ENCODE data around the gene PTGDR. TPM values are rescaled to one million over a fixed set of nuclear protein-coding genes. Genes with fewer than 3 reads are reported as not detected.
A peak's percentile ranks its signal among the peaks of the same experiment; 100 is the strongest.

The PTGDR gene
- total RNA-seq, 1 donor from 2014 or later: not detected

DNA sequence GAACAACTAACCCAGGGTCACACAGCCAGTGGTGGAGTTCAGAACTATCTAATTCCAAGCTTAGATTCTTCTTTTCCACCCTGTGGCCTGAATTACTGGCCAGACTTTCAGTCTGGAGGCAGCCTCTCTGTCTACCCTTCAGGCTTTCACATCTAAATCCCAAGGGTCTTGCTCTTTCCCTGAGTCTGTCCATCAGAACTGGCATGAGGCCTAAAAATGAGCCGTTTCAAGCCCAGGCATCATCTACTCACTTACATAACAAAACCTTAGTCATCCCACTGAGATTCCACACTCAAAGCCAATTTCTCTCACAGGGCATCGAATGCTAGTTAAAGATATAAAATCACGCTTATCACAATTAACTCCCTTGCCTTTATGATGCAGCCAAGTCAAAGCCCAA, 1.3 kb upstream of the PTGDR start:
- no peak for DNase-seq (ENCODE audit: low read depth)
- H3K27me3 ChIP-seq (ENCODE audit: control insufficient read depth, insufficient read depth, low read length): peaks cover 31% of the 10 kb centered on the region

DNA sequence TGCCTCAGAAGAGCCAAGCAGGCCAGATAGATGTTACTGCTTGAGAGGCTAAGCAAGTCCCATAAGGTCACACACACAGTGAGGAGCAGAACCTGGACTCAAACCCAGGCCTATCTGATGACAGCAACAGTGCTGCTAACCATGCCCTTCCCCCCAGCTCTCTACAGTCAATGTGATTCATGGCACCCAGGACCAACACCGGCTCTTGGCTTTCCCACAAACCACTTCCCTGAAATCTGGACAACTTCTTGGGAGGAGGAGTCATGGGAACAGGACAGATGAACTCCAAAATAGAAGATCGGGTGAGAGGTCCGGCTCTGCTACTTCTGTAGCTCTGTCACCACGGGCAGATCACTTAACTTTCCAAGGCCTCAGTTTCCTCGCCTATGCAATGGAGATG, 716 bp upstream of the PTGDR start:
- TF ChIP-seq, protein P1, sequence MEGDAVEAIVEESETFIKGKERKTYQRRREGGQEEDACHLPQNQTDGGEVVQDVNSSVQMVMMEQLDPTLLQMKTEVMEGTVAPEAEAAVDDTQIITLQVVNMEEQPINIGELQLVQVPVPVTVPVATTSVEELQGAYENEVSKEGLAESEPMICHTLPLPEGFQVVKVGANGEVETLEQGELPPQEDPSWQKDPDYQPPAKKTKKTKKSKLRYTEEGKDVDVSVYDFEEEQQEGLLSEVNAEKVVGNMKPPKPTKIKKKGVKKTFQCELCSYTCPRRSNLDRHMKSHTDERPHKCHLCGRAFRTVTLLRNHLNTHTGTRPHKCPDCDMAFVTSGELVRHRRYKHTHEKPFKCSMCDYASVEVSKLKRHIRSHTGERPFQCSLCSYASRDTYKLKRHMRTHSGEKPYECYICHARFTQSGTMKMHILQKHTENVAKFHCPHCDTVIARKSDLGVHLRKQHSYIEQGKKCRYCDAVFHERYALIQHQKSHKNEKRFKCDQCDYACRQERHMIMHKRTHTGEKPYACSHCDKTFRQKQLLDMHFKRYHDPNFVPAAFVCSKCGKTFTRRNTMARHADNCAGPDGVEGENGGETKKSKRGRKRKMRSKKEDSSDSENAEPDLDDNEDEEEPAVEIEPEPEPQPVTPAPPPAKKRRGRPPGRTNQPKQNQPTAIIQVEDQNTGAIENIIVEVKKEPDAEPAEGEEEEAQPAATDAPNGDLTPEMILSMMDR (IDR thresholded peaks at IDR 0.05; ENCODE audit: insufficient read depth, low read length, poor library complexity, severe bottlenecking): no peak
- Histone ChIP-seq H3K36me3 (ENCODE audit: control insufficient read depth, insufficient read depth, low read length) (no peaks in the 10 kb centered on the region), H3K27me3 (ENCODE audit: control insufficient read depth, insufficient read depth, low read length) (peaks cover 31% of the 10 kb centered on the region), H3K4me3 (ENCODE audit: low read depth, low read length) (no peak overlapping the region)
- no peak for DNase-seq (ENCODE audit: low read depth)

More for the DNA sequence above, 1.3 kb upstream of the PTGDR start:
- no peak overlapping the region for H3K4me3 ChIP-seq (ENCODE audit: low read depth, low read length)
- no peaks in the 10 kb centered on the region for H3K36me3 ChIP-seq (ENCODE audit: control insufficient read depth, insufficient read depth, low read length)
- TF ChIP-seq, protein P1 (IDR thresholded peaks at IDR 0.05; ENCODE audit: insufficient read depth, low read length, poor library complexity, severe bottlenecking): no peak

DNA sequence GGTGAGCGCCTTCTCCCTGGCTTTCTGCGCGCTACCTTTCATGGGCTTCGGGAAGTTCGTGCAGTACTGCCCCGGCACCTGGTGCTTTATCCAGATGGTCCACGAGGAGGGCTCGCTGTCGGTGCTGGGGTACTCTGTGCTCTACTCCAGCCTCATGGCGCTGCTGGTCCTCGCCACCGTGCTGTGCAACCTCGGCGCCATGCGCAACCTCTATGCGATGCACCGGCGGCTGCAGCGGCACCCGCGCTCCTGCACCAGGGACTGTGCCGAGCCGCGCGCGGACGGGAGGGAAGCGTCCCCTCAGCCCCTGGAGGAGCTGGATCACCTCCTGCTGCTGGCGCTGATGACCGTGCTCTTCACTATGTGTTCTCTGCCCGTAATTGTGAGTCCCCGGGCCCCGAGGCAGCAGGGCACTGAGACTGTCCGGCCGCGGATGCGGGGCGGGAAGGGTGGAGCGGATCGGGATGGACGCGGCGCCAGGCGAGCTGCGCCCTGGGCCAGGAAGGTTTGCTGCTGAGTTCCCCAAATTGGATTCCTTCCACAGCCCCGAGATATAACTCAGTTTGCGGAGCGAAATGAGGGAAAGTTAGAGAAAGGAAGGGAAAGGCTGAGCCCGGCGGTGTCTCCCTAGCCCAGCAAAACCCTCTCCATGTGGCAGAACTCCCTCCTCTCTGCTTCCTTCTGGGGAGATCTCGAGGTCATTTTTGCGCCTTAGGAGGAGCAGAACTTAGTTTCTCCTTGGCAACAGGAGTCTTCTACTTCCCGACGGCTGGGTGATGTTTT, 972 bp downstream of the PTGDR start:
- Histone ChIP-seq H3K27me3 (ENCODE audit: control insufficient read depth, insufficient read depth, low read length) (peaks cover 31% of the 10 kb centered on the region), H3K36me3 (ENCODE audit: control insufficient read depth, insufficient read depth, low read length) (no peaks in the 10 kb centered on the region), H3K4me3 (ENCODE audit: low read depth, low read length) (peak overlapping the region; percentile 8)
- TF ChIP-seq, protein P1 (IDR thresholded peaks at IDR 0.05; ENCODE audit: insufficient read depth, low read length, poor library complexity, severe bottlenecking): no peak
- DNase-seq (ENCODE audit: low read depth): no peak

DNA sequence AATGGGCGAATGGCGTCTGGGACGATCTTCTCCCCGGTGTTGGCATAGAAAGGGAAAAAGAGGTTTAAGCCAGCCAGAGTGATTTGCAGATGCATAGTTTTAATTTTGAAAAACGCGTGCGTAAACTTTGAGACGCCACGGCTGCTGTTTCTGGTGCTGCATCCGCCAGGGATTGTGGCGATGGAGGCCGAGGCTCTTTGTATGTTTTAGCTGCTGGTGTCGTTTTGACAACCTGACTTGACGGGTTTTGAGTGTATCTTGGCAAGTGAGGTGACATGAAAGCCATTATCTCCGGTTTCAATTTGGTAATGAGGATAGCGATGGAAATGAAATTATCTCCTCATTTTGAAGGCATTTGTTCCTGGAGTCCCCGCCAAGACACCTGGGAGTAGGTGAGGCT, 1.6 kb downstream of the PTGDR start:
- Histone ChIP-seq H3K27me3 (ENCODE audit: control insufficient read depth, insufficient read depth, low read length) (peaks cover 29% of the 10 kb centered on the region), H3K36me3 (ENCODE audit: control insufficient read depth, insufficient read depth, low read length) (no peaks in the 10 kb centered on the region), H3K4me3 (ENCODE audit: low read depth, low read length) (no peak overlapping the region)
- TF ChIP-seq, protein P1 (IDR thresholded peaks at IDR 0.05; ENCODE audit: insufficient read depth, low read length, poor library complexity, severe bottlenecking): no peak
- DNase-seq (ENCODE audit: low read depth): no peak

DNA sequence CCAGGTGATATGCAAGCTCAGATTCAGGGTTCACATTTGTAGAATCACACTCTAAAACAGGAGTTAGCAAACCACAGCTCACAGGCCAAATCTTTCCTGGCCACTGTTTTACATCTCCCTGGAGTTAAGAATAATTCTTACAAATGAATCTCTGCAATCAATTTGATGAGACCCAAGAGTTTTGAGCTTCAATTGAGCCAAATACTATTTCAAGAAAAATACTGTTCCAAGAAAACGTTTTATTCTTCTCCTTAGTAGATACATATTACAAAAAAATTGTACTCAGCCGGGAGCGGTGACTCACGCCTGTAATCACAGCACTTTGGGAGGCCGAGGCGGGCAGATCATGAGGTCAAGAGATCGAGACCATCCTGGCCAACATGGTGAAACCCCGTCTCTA, 2.5 kb downstream of the PTGDR start:
- H3K36me3 ChIP-seq (ENCODE audit: control insufficient read depth, insufficient read depth, low read length): no peaks in the 10 kb centered on the region
- peaks cover 31% of the 10 kb centered on the region for H3K27me3 ChIP-seq (ENCODE audit: control insufficient read depth, insufficient read depth, low read length)
- H3K4me3 ChIP-seq (ENCODE audit: low read depth, low read length): no peak overlapping the region
- no peak for DNase-seq (ENCODE audit: low read depth)
- TF ChIP-seq, protein P1 (IDR thresholded peaks at IDR 0.05; ENCODE audit: insufficient read depth, low read length, poor library complexity, severe bottlenecking): no peak

DNA sequence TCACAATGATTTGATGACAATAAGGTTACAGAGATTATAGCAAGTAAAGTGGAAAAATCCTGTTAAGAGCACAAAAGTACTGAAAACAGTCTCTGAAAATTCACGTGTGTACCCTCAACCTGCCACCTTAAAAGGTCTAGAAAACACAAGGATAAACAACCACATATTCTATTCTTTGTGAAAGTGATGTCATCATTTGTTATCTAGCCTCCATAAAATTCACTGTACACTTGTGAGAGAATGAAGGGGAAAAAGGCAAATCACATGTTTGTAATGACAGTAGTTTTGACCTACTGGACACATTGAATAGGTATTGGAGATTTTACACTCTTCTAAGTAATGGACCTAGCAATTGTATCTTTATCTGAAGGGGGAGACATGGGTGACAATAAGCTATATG, 4.0 kb downstream of the PTGDR start:
- Histone ChIP-seq H3K4me3 (ENCODE audit: low read depth, low read length) (no peak overlapping the region), H3K27me3 (ENCODE audit: control insufficient read depth, insufficient read depth, low read length) (peaks cover 31% of the 10 kb centered on the region), H3K36me3 (ENCODE audit: control insufficient read depth, insufficient read depth, low read length) (no peaks in the 10 kb centered on the region)
- TF ChIP-seq, protein P1 (IDR thresholded peaks at IDR 0.05; ENCODE audit: insufficient read depth, low read length, poor library complexity, severe bottlenecking): no peak
- no peak for DNase-seq (ENCODE audit: low read depth)
